Right atrium auricular region (tissue), 2 donors: ENCODE data around the gene ANKFN1. TPM values are rescaled to one million over a fixed set of nuclear protein-coding genes. Genes with fewer than 3 reads are reported as not detected.

Source experiments
- DNase-seq: peaks from one replicate; pipeline ENCODE4 v3.0.0-alpha.2; 2019; ENCODE audit warnings: low spot score
- H3K27ac ChIP-seq, 2 donors: fragments of 200-600 bp; sonication (generic); 1 replicate in 1 of 2; 2 replicates in 1 of 2; pipeline ENCODE4 v1.5.1; 2016 to 2019
- H3K27me3 ChIP-seq, 2 donors: fragments of 200-600 bp; sonication (generic); one replicate each; pipeline versions ENCODE4 v1.5.1 to v1.6.0; 2017 to 2019
- H3K36me3 ChIP-seq: fragments of 200-600 bp; sonication (generic); one replicate; pipeline ENCODE4 v1.5.1; 2016
- H3K4me1 ChIP-seq, 2 donors: fragments of 200-600 bp; sonication (generic); one replicate each; pipeline versions ENCODE4 v1.5.1 to v1.6.0; 2017 to 2019
- H3K4me3 ChIP-seq, 2 donors: fragments of 200-600 bp; sonication (generic); 1 replicate in 1 of 2; 2 replicates in 1 of 2; pipeline ENCODE4 v1.5.1; 2017 to 2019; ENCODE audit warnings: mild to moderate bottlenecking in 1 of 2, moderate library complexity in 1 of 2
- H3K9me3 ChIP-seq, 2 donors: fragments of 200-600 bp; sonication (generic); one replicate each; pipeline ENCODE4 v1.5.1; 2019
- total RNA-seq, 2 donors: library from RNA; depleted of rRNA; stranded (reverse); fragments of >200 nt; gene quantifications; one replicate each; pipeline ENCODE4 v1.1.0, GENCODE V29; 2016
- TF ChIP-seq, protein P1 (sequence below), 2 donors: fragments of 200-600 bp; sonication (generic); IDR thresholded peaks; one replicate each; pipeline ENCODE4 v1.5.1; 2019; ENCODE audit warnings: antibody characterized with exemption in 2 of 2

The ANKFN1 gene
- total RNA-seq, 2 donors from 2014 or later = 0.67 TPM; not detected in 1

DNA sequence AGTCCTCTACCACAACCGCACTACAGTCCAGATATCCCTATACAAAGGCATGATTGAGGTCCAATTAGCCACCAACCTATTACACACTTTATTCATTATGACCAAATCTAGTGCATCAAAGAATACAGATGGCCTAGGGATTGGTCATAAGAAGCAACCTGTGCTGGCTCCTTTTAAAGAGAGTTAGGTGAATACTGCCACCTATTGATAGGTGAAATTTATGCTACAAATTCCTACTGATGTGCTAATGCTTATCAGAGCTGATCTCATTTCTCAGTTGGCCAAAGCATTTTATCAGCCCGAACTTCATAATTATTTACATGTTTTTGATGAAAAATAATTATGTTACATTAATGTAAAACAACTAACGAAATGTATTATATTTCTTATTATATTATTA is 166.3 kb downstream of the ANKFN1 start:
- Histone ChIP-seq H3K27ac (no peak overlapping the region), H3K4me1 (no peaks in the 10 kb centered on the region), H3K27me3 (no peaks in the 10 kb centered on the region), H3K36me3 (no peaks in the 10 kb centered on the region), H3K4me3 (no peak overlapping the region), H3K9me3 (no peaks in the 10 kb centered on the region)
- no peak for DNase-seq
- TF ChIP-seq, protein P1, sequence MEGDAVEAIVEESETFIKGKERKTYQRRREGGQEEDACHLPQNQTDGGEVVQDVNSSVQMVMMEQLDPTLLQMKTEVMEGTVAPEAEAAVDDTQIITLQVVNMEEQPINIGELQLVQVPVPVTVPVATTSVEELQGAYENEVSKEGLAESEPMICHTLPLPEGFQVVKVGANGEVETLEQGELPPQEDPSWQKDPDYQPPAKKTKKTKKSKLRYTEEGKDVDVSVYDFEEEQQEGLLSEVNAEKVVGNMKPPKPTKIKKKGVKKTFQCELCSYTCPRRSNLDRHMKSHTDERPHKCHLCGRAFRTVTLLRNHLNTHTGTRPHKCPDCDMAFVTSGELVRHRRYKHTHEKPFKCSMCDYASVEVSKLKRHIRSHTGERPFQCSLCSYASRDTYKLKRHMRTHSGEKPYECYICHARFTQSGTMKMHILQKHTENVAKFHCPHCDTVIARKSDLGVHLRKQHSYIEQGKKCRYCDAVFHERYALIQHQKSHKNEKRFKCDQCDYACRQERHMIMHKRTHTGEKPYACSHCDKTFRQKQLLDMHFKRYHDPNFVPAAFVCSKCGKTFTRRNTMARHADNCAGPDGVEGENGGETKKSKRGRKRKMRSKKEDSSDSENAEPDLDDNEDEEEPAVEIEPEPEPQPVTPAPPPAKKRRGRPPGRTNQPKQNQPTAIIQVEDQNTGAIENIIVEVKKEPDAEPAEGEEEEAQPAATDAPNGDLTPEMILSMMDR (IDR thresholded peaks at IDR 0.05) = peak; percentile 16 to 62

DNA sequence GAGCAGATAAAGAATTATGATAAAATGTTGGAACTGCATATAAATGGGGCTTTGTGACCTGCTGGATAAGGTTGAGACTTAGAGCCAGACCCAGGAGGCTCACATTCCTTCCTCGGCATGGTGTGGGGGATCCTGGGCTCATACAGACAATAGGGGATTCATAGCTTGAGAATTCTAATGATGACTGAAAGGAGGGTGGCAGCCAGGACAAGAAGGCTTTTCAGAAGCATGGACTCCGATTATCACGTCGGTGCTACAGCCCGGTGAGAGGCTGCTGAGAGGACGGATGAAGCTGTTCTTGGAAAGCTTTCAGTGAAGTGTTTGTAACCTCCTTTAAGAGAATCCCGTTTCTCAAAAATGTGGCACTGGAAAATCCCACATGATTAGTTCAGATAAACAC is 167.2 kb downstream of the ANKFN1 start:
- DNase-seq = no peak
- TF ChIP-seq, protein P1 (IDR thresholded peaks at IDR 0.05) = no peak
- Histone ChIP-seq H3K27me3 (no peaks in the 10 kb centered on the region), H3K9me3 (no peaks in the 10 kb centered on the region), H3K36me3 (no peaks in the 10 kb centered on the region), H3K4me1 (no peaks in the 10 kb centered on the region), H3K4me3 (no peak overlapping the region), H3K27ac (no peak overlapping the region)

DNA sequence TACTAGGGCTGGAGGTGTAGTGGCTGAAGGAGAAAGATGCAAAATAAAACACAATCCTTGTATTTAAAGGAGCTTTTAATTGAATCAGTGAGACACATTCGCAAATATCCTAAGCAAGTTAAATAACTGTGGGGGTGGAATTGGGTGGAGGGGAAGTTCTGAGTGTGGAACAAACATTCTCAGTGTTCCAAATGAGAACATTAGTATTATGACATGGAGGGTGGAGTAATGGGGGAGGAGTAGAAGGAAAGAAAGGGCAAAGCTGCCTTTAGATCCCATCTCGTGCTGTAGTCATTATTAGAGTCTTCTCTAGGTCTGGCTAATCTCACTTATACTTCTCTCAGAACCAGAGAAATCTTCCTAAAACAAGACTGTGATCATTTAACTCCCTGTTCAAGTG is 169.7 kb downstream of the ANKFN1 start:
- no peak overlapping the region for H3K4me3 ChIP-seq
- no peaks in the 10 kb centered on the region for H3K27me3 ChIP-seq
- TF ChIP-seq, protein P1 (IDR thresholded peaks at IDR 0.05) = no peak
- H3K4me1 ChIP-seq = no peaks in the 10 kb centered on the region
- H3K9me3 ChIP-seq = no peaks in the 10 kb centered on the region
- DNase-seq = no peak
- no peak overlapping the region for H3K27ac ChIP-seq
- H3K36me3 ChIP-seq = no peaks in the 10 kb centered on the region

DNA sequence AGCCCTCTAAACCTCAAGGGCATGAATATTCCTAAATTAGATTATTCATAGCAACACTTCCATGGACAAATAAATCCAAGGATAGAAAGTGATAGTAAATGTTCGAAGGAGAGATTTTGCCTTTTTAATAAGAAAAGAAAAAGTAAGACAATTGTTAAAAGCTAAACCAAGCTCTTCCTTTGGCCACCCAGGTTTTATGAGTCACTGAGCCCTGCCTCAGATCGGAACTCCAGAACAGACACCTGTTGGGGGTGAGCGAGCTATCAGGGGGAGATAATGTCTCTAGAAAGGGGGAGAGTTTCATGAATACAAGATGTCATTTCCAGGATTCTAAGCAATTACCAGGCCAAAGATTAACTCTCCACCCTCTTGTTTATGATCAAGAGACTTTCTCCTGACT is 171.4 kb downstream of the ANKFN1 start:
- Histone ChIP-seq H3K9me3 (no peaks in the 10 kb centered on the region), H3K27me3 (no peaks in the 10 kb centered on the region), H3K4me1 (no peaks in the 10 kb centered on the region), H3K27ac (no peak overlapping the region), H3K36me3 (no peaks in the 10 kb centered on the region), H3K4me3 (no peak overlapping the region)
- TF ChIP-seq, protein P1 (IDR thresholded peaks at IDR 0.05) = no peak
- DNase-seq = no peak

DNA sequence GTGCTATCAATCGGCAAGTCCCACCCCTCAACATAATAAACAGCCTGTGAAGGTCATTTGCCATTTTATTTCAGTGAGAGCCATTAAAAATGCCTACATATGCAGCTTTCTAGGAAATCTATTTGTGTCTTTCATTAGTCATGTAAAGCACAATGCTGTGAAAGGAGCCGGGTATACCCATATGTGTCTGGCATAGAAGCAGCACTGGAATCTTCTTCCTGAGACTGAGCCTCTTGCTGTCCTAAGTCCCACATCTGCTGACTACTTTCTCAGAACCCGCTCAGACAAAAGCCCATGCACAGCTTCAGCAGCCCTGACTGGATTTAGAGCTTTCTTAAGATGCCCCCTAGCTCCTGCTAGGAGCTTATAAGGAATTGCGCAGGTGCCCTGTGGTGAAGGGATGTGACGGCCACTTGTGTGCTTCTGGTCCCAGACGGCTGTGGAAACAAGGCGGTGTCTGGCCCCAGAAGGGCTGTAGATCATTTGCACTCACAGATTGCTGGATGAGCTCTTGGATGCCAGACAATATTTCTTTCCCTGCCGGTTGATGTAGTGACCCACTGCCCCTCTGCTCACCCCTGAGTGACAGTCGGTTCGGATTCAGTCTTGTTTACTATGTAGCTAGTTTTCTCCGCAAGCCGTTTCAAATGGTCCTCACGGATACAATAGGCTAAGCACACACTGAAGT is 172.2 kb downstream of the ANKFN1 start:
- TF ChIP-seq, protein P1 (IDR thresholded peaks at IDR 0.05) = no peak
- Histone ChIP-seq H3K27me3 (no peaks in the 10 kb centered on the region), H3K9me3 (no peaks in the 10 kb centered on the region), H3K4me1 (no peaks in the 10 kb centered on the region), H3K36me3 (no peaks in the 10 kb centered on the region), H3K4me3 (no peak overlapping the region), H3K27ac (no peak overlapping the region)
- DNase-seq = no peak

DNA sequence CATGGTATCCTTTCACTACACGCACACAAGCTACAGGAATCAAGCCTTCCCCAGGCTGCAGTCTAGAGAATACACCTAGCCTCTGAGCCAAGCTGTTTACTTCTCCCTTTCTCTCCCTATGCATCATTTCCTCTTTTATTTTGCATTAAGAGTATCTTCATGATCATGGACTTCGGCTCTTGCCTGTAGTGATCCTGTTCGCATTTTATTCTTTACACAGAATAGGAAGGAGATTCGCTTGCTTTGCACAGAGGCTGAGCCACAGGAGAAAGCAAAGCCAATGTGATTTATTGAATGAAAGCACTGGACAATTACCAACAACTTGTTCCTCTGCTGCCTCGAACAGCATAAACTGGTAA is 172.7 kb downstream of the ANKFN1 start:
- DNase-seq = no peak
- Histone ChIP-seq H3K36me3 (no peaks in the 10 kb centered on the region), H3K9me3 (no peaks in the 10 kb centered on the region), H3K4me1 (no peaks in the 10 kb centered on the region), H3K4me3 (no peak overlapping the region), H3K27ac (no peak overlapping the region), H3K27me3 (no peaks in the 10 kb centered on the region)
- TF ChIP-seq, protein P1 (IDR thresholded peaks at IDR 0.05) = no peak
